COLO668 (cell line): ENCODE data around the gene NCAPD2.
A peak's percentile ranks its signal among the peaks of the same experiment; 100 is the strongest.
"Not testable (repeated sequence)": the region's sequence is repeated elsewhere in the genome, so short reads cannot be mapped to it uniquely, and the experiment has no call there.

Experiments used
- DNase-seq: peaks from one replicate; lab custom pipeline; 2025; ENCODE audit not compliant: unreplicated experiment; lab: John Stamatoyannopoulos, UW

Gene NCAPD2

DNA sequence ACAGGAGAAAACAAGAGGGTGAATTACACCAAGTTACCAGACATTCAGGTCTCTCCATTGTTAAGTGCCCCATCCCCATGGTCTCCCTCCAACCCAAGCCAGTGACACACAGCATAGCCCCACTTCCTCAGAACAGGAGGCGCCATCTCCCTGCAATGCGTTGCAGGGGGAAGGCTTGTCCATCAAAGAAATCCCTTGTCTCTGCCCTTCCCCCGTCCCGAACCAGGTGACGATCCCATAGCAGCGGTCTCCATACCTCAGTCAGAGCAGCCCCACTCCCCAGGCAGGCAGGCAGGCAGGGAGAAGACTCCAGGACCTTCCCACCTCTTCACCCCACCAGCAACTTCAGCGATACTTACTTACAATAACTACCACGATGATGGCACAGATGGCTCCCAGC is 29.4 kb upstream of the NCAPD2 start:
- no peak for DNase-seq

DNA sequence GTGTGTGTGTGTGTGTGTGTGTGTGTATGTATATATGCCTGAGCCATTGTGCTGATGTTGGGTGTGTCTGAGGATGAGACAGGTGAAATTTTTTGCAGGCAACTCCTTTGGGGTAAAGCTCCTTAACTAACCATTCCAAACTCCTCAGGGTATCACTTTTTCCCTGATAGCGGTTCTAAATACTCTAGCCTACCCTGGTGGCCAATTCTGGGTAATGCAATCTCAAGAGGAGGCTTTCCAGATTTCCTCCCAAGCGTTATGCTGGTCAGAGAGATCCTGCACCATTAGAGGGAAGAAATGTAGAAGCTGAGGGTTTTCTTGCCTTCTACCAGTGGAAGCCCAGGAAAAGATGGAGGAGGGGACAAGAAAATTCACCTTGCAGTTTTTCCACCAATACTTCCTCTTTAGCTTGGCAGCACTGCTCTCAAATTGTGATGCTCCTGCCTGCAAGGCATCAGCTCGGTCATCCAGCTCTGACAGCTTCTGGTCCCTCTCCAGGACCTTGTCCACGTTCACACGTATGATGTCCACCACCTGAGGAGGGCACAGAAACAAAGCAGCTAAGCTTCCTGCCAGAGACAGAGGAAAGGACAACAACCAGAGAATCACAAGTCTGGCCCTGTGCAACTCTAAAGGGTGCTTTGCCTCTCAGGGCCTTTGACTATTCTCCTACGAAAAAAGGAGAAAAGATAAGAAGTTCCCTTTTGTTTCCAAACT is 28.3 kb upstream of the NCAPD2 start:
- DNase-seq = peak; percentile 32

- DNase-seq = no peak
Measured at GRCh38 chr12:6466184-6466573, 27.7 kb upstream of the NCAPD2 start.

DNA sequence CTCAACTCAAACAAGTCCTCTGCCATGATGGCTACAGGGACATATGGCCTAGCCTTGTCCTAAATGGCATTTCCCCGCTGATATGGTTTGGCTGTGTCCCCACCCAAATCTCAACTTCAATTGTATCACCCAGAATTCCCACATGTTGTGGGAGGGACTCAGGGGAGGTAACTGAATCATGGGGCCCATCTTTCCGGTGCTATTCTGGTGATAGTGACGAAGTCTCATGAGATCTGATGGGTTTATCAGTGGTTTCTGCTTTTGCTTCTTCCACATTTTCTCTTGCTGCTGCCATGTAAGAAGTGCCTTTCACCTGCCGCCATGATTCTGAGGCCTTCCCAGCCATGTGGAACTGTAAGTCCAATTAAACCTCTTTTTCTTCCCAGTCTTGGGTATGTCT is 27.2 kb upstream of the NCAPD2 start:
- DNase-seq = not testable (repeated sequence)

DNA sequence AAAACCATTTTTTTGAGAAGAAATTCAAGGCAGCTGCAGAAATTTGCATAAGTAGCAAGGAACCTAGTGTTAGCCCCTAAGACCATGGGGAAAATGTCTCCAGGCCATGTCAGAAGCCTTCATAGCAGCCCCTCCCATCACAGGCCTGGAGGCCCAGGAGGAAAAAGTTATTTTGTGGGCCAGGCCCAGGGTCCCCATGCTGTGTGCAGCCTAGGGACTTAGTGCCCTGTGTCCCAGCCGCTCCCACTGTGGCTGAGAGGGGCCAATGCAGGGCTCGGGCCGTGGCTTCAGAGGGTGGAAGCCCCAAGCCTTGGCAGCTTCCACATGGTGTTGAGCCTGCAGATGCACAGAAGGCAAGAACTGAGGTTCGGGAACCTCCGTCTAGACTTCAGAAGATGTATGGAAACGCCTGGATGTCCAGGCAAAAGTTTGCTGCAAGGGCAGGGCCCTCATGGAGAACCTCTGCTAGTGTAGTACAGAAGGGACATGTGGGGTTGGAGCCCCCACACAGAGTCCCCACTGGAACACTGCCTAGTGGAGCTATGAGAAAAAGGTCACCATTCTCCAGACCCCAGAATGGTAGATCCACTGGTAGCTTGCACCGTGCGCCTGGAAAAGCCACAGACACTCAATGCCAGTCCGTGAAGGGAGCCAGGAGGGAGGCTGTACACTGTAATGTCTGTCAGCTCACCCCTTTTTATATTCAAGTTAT is 26.2 kb upstream of the NCAPD2 start:
- not testable (repeated sequence) for DNase-seq

GRCh38 chr12:6468283-6468575 is 25.7 kb upstream of the NCAPD2 start:
- no peak for DNase-seq

- no peak for DNase-seq
Measured at GRCh38 chr12:6469092-6469491, 24.8 kb upstream of the NCAPD2 start.

GRCh38 chr12:6469609-6470374 is 24.1 kb upstream of the NCAPD2 start:
- no peak for DNase-seq

DNA sequence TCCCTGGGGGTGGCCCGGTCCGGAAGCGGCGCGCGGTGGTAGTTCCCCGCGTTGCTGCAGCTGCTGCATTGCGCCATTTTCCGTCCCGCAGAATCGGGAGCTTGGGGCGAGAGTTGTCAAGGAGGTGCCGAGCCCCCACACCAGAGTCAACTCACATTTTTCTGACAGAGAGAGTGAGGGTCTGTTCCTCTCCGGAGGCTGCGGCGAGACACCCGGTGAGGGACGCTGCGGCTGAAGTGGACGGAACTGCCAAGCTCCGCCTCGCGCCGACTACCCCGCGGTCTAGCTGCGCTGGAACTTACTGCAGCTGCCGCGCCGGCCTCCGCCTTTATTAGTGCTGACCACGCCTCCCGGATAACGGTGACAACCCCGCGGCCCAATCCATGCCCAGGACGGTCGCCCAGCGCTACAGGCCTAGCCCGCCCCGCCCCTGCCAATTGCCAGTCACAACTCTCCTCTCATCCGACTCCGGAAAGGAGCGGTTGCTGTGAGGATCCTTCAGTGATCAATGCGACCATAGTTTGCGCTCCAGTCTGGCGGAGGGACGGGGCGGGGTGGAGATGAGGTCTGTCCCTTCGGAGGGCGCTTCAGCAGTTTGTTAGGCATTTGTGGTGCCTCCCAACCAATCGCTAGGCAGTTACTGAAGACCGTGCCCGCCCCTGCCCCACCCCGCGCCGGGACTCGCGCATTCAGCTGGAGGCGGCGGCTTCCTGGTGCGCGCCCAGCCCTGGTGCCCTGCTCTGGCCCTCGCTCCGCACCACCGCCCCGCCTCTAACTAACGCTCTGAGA is 23.3 kb upstream of the NCAPD2 start, which contains the start of gene VAMP1:
Gene VAMP1, minus strand, starts transcription at position 303 of the 789 bp plus-strand sequence. Its CDS starts 146 bp downstream, at position 157.
- peak; percentile 94 for DNase-seq

GRCh38 chr12:6471989-6472360 is 21.9 kb upstream of the NCAPD2 start:
- DNase-seq = no peak

GRCh38 chr12:6472491-6472890 is 21.4 kb upstream of the NCAPD2 start:
- no peak for DNase-seq

- DNase-seq = not testable (repeated sequence)
Measured at GRCh38 chr12:6475233-6475975, 18.5 kb upstream of the NCAPD2 start.

DNA sequence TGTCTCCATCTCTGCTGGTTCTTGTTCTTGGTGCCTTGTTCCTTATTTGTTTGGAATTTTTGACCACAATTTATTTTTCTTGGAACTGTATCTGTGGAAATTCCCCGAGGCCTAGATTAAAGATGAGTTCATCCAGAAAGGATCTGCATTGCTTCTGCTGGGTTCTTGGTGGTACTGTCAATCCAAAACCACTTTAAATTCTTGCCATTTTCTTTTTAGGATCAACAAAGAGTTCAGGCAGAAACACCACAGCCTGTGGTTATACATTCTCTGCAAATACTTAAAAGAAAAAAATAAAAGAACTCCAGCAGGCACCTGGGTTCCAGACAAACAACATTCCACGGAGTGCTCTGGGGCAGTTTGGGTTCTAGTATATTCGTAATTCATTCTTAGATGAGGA is 17.4 kb upstream of the NCAPD2 start:
- no peak for DNase-seq

DNA sequence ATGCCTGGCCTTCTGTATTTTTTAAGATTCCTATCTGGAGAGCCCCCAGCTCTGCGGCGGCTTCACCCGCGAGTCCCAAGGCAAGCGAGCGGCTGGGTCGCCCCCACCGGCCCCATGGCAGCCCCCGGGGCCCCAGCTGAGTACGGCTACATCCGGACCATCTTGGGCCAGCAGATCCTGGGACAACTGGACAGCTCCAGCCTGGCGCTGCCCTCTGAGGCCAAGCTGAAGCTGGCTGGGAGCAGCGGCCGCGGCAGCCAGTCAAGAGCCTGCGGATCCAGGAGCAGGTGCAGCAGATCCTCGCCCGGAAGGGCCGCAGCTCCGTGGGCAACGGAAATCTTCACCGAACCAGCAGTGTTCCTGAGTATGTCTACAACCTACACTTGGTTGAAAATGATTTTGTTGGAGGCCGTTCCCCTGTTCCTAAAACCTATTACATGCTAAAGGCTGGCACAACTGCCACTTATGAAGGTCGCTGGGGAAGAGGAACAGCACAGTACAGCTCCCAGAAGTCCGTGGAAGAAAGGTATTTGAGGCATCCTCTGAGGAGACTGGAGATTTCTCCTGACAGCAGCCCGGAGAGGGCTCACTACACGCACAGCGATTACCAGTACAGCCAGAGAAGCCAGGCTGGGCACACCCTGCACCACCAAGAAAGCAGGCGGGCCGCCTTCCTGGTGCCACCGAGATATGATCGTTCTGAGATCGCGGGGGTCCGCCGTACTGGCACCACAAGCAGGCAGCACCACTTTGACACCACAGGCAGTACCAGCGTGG is 16.1 kb upstream of the NCAPD2 start:
- DNase-seq = peak; percentile 5

- no peak for DNase-seq
Measured at GRCh38 chr12:6478416-6478815, 15.5 kb upstream of the NCAPD2 start.

DNA sequence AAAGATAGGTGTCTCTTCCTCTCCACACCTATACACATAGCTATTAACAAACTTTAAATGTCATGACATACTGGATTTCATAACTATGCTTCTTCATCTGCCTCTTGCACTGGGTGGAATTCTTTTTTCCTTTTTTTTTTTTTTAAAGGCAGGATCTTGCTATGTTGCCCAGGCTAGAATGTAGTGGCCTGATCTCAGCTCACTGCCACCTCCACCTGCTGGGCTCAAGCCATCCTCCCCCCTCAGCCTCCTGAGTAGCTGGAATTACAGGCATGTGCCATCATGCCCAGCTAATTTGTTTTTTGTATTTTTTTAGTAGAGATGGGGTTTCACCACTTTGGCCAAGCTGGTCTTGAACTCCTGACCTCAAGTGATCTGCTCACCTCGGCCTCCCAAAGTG is 5.7 kb upstream of the NCAPD2 start:
- DNase-seq = no peak

DNA sequence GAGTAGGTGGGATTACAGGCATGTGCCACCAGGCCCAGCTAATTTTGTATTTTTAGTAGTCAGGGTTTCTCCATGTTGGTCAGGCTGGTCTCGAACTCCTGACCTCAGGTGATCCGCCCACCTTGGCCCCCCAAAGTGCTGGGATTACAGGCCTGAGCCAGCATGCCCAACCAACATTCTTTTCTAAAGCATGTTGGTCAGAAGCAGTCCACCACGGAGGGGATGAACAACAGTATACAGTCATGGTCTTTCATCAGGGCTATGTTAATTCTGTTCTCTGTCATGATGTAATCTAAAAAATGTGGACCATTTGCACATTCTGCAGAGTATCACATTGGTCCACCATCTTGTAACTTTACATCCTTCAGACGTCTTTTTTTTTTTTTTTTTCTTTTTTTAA is 4.5 kb upstream of the NCAPD2 start:
- no peak for DNase-seq

DNA sequence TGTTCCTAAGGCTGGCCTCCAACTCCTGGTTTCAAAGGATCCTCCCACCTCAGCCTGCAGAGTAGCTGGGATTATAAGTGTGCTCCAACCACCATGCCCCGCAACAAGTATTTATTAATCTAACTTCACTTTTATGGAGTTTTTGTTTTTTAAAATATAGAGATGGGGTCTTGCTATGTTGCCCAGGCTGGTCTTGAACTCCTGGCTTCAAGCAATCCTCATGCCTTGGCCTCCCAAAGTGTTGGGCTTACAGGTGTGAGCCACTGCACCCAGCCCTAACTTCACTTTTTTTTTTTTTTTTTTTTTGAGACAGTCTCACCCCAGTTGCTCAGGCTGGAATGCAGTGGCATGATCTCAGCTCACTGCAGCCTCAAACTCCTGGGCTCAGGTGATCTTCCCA is 3.2 kb upstream of the NCAPD2 start:
- DNase-seq = not testable (repeated sequence)

- peak; percentile 94 for DNase-seq
Measured at GRCh38 chr12:6492838-6493496, 935 bp upstream of the NCAPD2 start, which contains the start of gene MRPL51. MRPL51 (minus strand) TSS chr12:6493262; CDS start chr12:6493136, 126 bp downstream.
